ENCODE results near the gene DMD. TPM values are rescaled to one million over a fixed set of nuclear protein-coding genes. Genes with fewer than 3 reads are reported as not detected.

Gene DMD
- total and polyA plus RNA-seq, 2 of the 13 experiments (the other 11 are each of a cell fraction or from before 2014, with no cell fraction given), result 17.6 to 25.9 TPM

DNA sequence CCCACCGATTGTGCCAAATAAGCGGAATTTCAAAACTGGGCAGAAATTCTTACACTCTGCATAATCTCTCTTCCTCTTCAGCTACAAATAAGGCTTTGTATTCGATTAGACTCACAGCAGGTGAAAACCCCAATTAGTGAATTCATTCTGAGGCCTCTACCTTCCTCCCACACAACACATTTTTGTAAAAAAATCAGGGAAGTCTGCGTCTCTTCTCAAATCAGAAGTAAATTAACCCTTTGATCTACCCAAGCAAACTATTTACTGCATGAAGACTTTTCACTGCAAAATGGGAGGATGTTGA is 1938.9 kb downstream of the DMD start:
- ATAC-seq (no peak), DNase-seq (ENCODE audit: low spot score) (no peak), FAIRE-seq (peak; percentile 62)
- TF ChIP-seq MAFK (conservative IDR thresholded peaks at IDR 0.05 in 1 of 2, IDR thresholded peaks at IDR 0.05 in 1 of 2; ENCODE audit: low read length in 2 of 2) (0 out of 4 replicates have a peak, but pooled peaks of 1 of the 2 experiments have one; percentile 1), HES4 (CRISPR knock-in tag; IDR thresholded peaks at IDR 0.05; ENCODE audit: borderline replicate concordance) (no peak), ZFP36L1 (CRISPR knock-in tag; IDR thresholded peaks at IDR 0.05) (no peak)
- TF ChIP-seq, protein P1, sequence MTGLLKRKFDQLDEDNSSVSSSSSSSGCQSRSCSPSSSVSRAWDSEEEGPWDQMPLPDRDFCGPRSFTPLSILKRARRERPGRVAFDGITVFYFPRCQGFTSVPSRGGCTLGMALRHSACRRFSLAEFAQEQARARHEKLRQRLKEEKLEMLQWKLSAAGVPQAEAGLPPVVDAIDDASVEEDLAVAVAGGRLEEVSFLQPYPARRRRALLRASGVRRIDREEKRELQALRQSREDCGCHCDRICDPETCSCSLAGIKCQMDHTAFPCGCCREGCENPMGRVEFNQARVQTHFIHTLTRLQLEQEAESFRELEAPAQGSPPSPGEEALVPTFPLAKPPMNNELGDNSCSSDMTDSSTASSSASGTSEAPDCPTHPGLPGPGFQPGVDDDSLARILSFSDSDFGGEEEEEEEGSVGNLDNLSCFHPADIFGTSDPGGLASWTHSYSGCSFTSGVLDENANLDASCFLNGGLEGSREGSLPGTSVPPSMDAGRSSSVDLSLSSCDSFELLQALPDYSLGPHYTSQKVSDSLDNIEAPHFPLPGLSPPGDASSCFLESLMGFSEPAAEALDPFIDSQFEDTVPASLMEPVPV (CRISPR knock-in tag; IDR thresholded peaks at IDR 0.05), result no peak
- POLR2A ChIA-PET, result no interaction called here
- Histone ChIP-seq H3K36me3 (replicated peaks in 1 of 2; ENCODE audit: control insufficient read depth in 1 of 2, insufficient read depth in 2 of 2, low read length in 2 of 2) (no peaks in the 10 kb centered on the region), H3K27me3 (ENCODE audit: control insufficient read depth in 1 of 2, insufficient read depth in 2 of 2, low read length in 2 of 2) (no peaks in the 10 kb centered on the region), H3K79me2 (ENCODE audit: insufficient read depth, low read length) (no peaks in the 10 kb centered on the region), H3K4me3 (replicated peaks in 1 of 3; ENCODE audit: insufficient read depth in 1 of 3, low read depth in 2 of 3, low read length in 3 of 3) (no peak overlapping the region), H4K20me1 (ENCODE audit: insufficient read depth, low read length) (no peaks in the 10 kb centered on the region), H3K4me1 (ENCODE audit: insufficient read depth, low read length) (no peaks in the 10 kb centered on the region), H3K9ac (ENCODE audit: insufficient read depth, low read depth, low read length) (no peak overlapping the region), H3K4me2 (ENCODE audit: low read depth, low read length) (peak overlapping the region; percentile 36; the same call in 1 of the 2 replicates), H2AFZ (ENCODE audit: low read length) (no peak overlapping the region), H3K9me3 (ENCODE audit: low read length) (no peaks in the 10 kb centered on the region), H3K27ac (ENCODE audit: extremely low read length, insufficient read depth, low read length) (no peak overlapping the region)
- no TSS peak for BruUV-seq (replicated peaks)
- in situ Hi-C loops (cut with HindIII; ENCODE audit: extremely low pct_ligation_motif_present, low pct_unique_long_range_greater_than_20kb) (no loop called here), intact Hi-C loops (cut with micrococcal nuclease; ENCODE audit: unreplicated experiment) (no loop called here)
- CTCF ChIA-PET (ENCODE audit: low intra/inter-chr PET ratio, low total read pairs), result no interaction called here
- 5% methylated on average over 4 of the region's 4 CpGs for WGBS (ENCODE audit: low lambda C conversion rate)

DNA sequence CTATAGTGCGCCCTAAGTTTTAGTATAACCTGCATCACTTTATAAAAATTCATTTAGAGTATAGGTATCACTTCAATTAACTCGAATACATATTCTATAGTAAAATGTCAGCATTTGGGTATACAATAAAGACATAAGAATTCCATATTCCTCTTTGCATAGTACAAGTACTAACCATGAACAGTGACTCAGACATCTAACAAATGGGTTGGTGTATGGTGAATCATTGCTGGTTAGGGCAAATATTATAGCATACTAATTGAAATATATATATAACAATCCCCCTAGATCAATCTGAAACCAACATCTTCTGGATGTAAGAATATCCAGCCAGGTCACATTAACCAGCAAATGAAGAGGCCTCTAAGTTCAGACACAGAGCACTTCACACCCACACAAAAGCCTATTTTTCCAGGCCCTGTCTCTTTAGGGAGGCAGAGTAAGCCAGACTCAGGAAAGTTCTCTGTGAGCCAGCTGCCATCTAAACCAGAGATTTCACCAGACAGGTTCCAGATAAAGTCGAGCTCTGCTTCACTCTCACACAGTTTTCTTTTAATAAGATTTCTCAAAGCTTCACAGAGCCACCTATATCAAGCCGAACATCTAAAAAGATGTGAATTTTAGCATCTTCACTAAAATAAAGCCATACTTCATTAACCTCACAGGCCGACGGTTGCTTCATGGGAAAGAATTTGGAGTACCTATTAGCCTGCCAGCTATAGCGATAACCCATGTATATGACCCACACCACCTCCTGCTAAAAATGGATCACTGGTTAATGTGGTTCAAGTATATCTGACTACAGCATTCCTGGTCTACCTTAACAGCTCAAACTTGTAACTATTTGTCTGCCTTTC is 1939.5 kb downstream of the DMD start:
- H3K9ac ChIP-seq (ENCODE audit: insufficient read depth, low read depth, low read length), result no peak overlapping the region
- H3K4me1 ChIP-seq (ENCODE audit: insufficient read depth, low read length), result no peaks in the 10 kb centered on the region
- no peaks in the 10 kb centered on the region for H3K9me3 ChIP-seq (ENCODE audit: low read length)
- H3K27ac ChIP-seq (ENCODE audit: extremely low read length, insufficient read depth, low read length), result no peak overlapping the region
- H2AFZ ChIP-seq (ENCODE audit: low read length), result no peak overlapping the region
- FAIRE-seq (peak; percentile 8), ATAC-seq (no peak), DNase-seq (ENCODE audit: low spot score) (no peak)
- H3K4me3 ChIP-seq (replicated peaks in 1 of 3; ENCODE audit: insufficient read depth in 1 of 3, low read depth in 2 of 3, low read length in 3 of 3), result no peak overlapping the region
- H3K36me3 ChIP-seq (replicated peaks in 1 of 2; ENCODE audit: control insufficient read depth in 1 of 2, insufficient read depth in 2 of 2, low read length in 2 of 2), result no peaks in the 10 kb centered on the region
- H3K4me2 ChIP-seq (ENCODE audit: low read depth, low read length), result peak overlapping the region; percentile 36; the same call in 1 of the 2 replicates
- no TSS peak for BruUV-seq (replicated peaks)
- WGBS (ENCODE audit: low lambda C conversion rate), result 43% methylated on average over 6 of the region's 7 CpGs
- H4K20me1 ChIP-seq (ENCODE audit: insufficient read depth, low read length), result no peaks in the 10 kb centered on the region
- CTCF ChIA-PET (ENCODE audit: low intra/inter-chr PET ratio, low total read pairs), result no interaction called here
- POLR2A ChIA-PET, result no interaction called here
- H3K27me3 ChIP-seq (ENCODE audit: control insufficient read depth in 1 of 2, insufficient read depth in 2 of 2, low read length in 2 of 2), result no peaks in the 10 kb centered on the region
- intact Hi-C loops (cut with micrococcal nuclease; ENCODE audit: unreplicated experiment) (no loop called here), in situ Hi-C loops (cut with HindIII; ENCODE audit: extremely low pct_ligation_motif_present, low pct_unique_long_range_greater_than_20kb) (no loop called here)
- H3K79me2 ChIP-seq (ENCODE audit: insufficient read depth, low read length), result no peaks in the 10 kb centered on the region
- no peak for TF ChIP-seq ZNF75D (CRISPR knock-in tag; IDR thresholded peaks at IDR 0.05; ENCODE audit: borderline replicate concordance)
- no peak for TF ChIP-seq NR1H2 (CRISPR knock-in tag; IDR thresholded peaks at IDR 0.05; ENCODE audit: borderline replicate concordance, low read depth)
- TF ChIP-seq BRCA1 (CRISPR knock-in tag; IDR thresholded peaks at IDR 0.05), result no peak
- TF ChIP-seq SRSF1 (optimal IDR thresholded peaks at IDR 0.05; ENCODE audit: low read depth, low read length), result no peak
- TF ChIP-seq, protein P2, sequence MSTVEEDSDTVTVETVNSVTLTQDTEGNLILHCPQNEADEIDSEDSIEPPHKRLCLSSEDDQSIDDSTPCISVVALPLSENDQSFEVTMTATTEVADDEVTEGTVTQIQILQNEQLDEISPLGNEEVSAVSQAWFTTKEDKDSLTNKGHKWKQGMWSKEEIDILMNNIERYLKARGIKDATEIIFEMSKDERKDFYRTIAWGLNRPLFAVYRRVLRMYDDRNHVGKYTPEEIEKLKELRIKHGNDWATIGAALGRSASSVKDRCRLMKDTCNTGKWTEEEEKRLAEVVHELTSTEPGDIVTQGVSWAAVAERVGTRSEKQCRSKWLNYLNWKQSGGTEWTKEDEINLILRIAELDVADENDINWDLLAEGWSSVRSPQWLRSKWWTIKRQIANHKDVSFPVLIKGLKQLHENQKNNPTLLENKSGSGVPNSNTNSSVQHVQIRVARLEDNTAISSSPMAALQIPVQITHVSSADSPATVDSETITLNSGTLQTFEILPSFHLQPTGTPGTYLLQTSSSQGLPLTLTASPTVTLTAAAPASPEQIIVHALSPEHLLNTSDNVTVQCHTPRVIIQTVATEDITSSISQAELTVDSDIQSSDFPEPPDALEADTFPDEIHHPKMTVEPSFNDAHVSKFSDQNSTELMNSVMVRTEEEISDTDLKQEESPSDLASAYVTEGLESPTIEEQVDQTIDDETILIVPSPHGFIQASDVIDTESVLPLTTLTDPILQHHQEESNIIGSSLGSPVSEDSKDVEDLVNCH (CRISPR knock-in tag; IDR thresholded peaks at IDR 0.05), result no peak
- TF ChIP-seq LCORL (IDR thresholded peaks at IDR 0.05), result no peak
- no peak for TF ChIP-seq LCORL (CRISPR knock-in tag; IDR thresholded peaks at IDR 0.05)

All from HepG2 (cell line).